Measurements from ENCODE around the gene EYS. TPM values are rescaled to one million over a fixed set of nuclear protein-coding genes. Genes with fewer than 3 reads are reported as not detected.

Gene EYS
- total and polyA plus RNA-seq, 2 of the 8 experiments (the other 6 are each of a cell fraction or from before 2014, with no cell fraction given), result 0.05 to 0.13 TPM

DNA sequence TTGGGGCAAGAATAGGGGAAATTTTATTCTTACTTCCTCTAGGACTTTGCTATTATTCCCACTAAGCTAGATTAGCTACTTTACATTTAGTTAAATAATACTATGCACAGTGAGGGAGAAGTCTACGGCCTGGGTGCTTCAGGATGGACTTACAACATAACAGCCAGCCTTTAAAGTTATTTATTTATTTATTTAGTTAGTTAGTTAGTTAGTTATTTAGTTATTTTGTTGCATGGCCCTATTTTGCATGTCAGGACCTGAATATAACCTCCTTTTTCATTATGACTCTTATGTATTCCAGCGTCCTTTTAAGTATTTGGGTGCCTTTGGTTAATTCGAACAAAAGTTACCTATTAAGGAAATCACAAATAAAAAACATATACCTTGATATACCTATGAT is 238.7 kb downstream of the EYS start:
- Histone ChIP-seq H3K4me3 (ENCODE audit: extremely low read depth in 1 of 4, insufficient read depth in 2 of 4, low read depth in 3 of 4, low read length in 4 of 4) (no peak overlapping the region), H3K9ac (replicated peaks in 1 of 4; ENCODE audit: extremely low read depth in 1 of 4, low read depth in 3 of 4, low read length in 3 of 4) (no peak overlapping the region), H3K4ac (replicated peaks; ENCODE audit: insufficient read length, low read depth, low read length) (no peak overlapping the region), H4K20me1 (replicated peaks in 1 of 2; ENCODE audit: control insufficient read depth in 1 of 2, insufficient read depth in 2 of 2, low read length in 2 of 2) (no peaks in the 10 kb centered on the region), H2BK120ac (replicated peaks; ENCODE audit: low read depth, low read length) (no peak overlapping the region), H3K36me3 (ENCODE audit: control insufficient read depth in 2 of 4, insufficient read depth in 4 of 4, low read length in 3 of 4) (no peaks in the 10 kb centered on the region), H3K79me1 (ENCODE audit: low read depth, low read length) (no peaks in the 10 kb centered on the region), H3K18ac (ENCODE audit: extremely low read depth, low read length) (no peak overlapping the region), H2AFZ (ENCODE audit: low read length) (no peak overlapping the region), H3K4me1 (replicated peaks in 1 of 4; ENCODE audit: control insufficient read depth in 3 of 4, insufficient read depth in 4 of 4, low read length in 3 of 4) (no peaks in the 10 kb centered on the region), H3K27ac (ENCODE audit: low read depth, low read length) (no peak overlapping the region), H3K9me3 (ENCODE audit: insufficient read depth in 2 of 2, low read depth in 1 of 2, low read length in 1 of 2) (no peaks in the 10 kb centered on the region), H3K56ac (replicated peaks; ENCODE audit: insufficient read length, low read depth, low read length) (no peak overlapping the region), H3K4me2 (ENCODE audit: insufficient read depth in 1 of 2, low read depth in 2 of 2, low read length in 2 of 2) (no peak overlapping the region), H2BK5ac (ENCODE audit: low read depth, low read length) (no peak overlapping the region), H4K8ac (ENCODE audit: extremely low read depth, insufficient read depth, low read length) (no peak overlapping the region), H2BK20ac (ENCODE audit: low read length) (no peak overlapping the region), H4K91ac (replicated peaks; ENCODE audit: insufficient read length, low read length) (no peak overlapping the region), H3K23me2 (ENCODE audit: low read depth, low read length) (no peaks in the 10 kb centered on the region), H2AK5ac (ENCODE audit: low read depth, low read length) (no peak overlapping the region), H4K5ac (ENCODE audit: insufficient read length, low read depth, low read length) (no peak overlapping the region), H2BK15ac (ENCODE audit: low read length) (no peak overlapping the region), H3K27me3 (replicated peaks in 1 of 4; ENCODE audit: control insufficient read depth in 3 of 4, extremely low read depth in 1 of 4, insufficient read depth in 3 of 4, low read length in 3 of 4) (no peaks in the 10 kb centered on the region), H3K79me2 (ENCODE audit: control insufficient read depth in 1 of 2, insufficient read depth in 2 of 2, low read length in 2 of 2) (no peaks in the 10 kb centered on the region), H3K14ac (ENCODE audit: insufficient read length) (no peak overlapping the region), H2BK12ac (ENCODE audit: low read depth, low read length) (no peak overlapping the region), H3K23ac (ENCODE audit: insufficient read length) (no peak overlapping the region)
- ChIA-PET POLR2A (ENCODE audit: partially characterized antibody) (interaction anchor here (0.6 kb wide), 1 partner anchor 525 kb away, joined by 3 read pairs; no protein-coding TSS in a partner anchor), CTCF (ENCODE audit: partially characterized antibody) (no interaction called here)
- FAIRE-seq, result no peak
- DNase-seq (ENCODE audit: low read depth in 1 of 2, low spot score in 2 of 2), result no peak
- WGBS, 2 experiments (ENCODE audit: extremely low coverage in 1 of 2, insufficient coverage in 1 of 2, insufficient read length in 1 of 2, insufficient replicate concordance in 2 of 2, low coverage in 1 of 2, low lambda C conversion rate in 2 of 2, missing lambda C conversion rate in 1 of 2), result 89% methylated on average over 3 of the region's 3 CpGs; no CpG with 5 or more reads in 1 of the 2 experiments
- TF ChIP-seq PHF8 (conservative IDR thresholded peaks at IDR 0.05; ENCODE audit: low read depth, low read length) (no peak), GABPA (IDR thresholded peaks at IDR 0.05; ENCODE audit: borderline replicate concordance, insufficient read depth, low read length) (no peak), RAD21 (IDR thresholded peaks at IDR 0.05 in 1 of 2, conservative IDR thresholded peaks at IDR 0.05 in 1 of 2; ENCODE audit: low read depth in 2 of 2, low read length in 2 of 2) (no peak), SUZ12 (IDR thresholded peaks at IDR 0.05; ENCODE audit: low read length) (no peak), KDM5A (IDR thresholded peaks at IDR 0.05; ENCODE audit: low read length) (no peak), POLR2AphosphoS5 (IDR thresholded peaks at IDR 0.05; ENCODE audit: low read depth, low read length) (no peak), BACH1 (IDR thresholded peaks at IDR 0.05; ENCODE audit: low read length) (no peak)
- TF ChIP-seq, protein P1, sequence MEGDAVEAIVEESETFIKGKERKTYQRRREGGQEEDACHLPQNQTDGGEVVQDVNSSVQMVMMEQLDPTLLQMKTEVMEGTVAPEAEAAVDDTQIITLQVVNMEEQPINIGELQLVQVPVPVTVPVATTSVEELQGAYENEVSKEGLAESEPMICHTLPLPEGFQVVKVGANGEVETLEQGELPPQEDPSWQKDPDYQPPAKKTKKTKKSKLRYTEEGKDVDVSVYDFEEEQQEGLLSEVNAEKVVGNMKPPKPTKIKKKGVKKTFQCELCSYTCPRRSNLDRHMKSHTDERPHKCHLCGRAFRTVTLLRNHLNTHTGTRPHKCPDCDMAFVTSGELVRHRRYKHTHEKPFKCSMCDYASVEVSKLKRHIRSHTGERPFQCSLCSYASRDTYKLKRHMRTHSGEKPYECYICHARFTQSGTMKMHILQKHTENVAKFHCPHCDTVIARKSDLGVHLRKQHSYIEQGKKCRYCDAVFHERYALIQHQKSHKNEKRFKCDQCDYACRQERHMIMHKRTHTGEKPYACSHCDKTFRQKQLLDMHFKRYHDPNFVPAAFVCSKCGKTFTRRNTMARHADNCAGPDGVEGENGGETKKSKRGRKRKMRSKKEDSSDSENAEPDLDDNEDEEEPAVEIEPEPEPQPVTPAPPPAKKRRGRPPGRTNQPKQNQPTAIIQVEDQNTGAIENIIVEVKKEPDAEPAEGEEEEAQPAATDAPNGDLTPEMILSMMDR (IDR thresholded peaks at IDR 0.05; ENCODE audit: control extremely low read depth in 1 of 3, insufficient read depth in 1 of 3, low read depth in 1 of 3, low read length in 3 of 3), result no peak
- TF ChIP-seq, protein P2, sequence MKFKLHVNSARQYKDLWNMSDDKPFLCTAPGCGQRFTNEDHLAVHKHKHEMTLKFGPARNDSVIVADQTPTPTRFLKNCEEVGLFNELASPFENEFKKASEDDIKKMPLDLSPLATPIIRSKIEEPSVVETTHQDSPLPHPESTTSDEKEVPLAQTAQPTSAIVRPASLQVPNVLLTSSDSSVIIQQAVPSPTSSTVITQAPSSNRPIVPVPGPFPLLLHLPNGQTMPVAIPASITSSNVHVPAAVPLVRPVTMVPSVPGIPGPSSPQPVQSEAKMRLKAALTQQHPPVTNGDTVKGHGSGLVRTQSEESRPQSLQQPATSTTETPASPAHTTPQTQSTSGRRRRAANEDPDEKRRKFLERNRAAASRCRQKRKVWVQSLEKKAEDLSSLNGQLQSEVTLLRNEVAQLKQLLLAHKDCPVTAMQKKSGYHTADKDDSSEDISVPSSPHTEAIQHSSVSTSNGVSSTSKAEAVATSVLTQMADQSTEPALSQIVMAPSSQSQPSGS (IDR thresholded peaks at IDR 0.05; ENCODE audit: low read length), result no peak

Measured in H1 (cell line).